Omental fat pad (tissue), 4 donors: ENCODE results near the gene SPNS1. TPM values are rescaled to one million over a fixed set of nuclear protein-coding genes. Genes with fewer than 3 reads are reported as not detected.
"Not testable (repeated sequence)": the region's sequence is repeated elsewhere in the genome, so short reads cannot be mapped to it uniquely, and the experiment has no call there.

ENCODE experiments used
- ATAC-seq: fragments of 150-250 bp; one replicate; pipeline ENCODE4 v1.9.1; 2016; ENCODE audit warnings: mild to moderate bottlenecking, moderate library complexity; ENCODE audit not compliant: low FRiP score
- DNase-seq: peaks from one replicate; pipeline ENCODE4 v3.0.0-alpha.2; 2019; ENCODE audit warnings: low spot score
- CTCF ChIP-seq, 3 donors: fragments of 450-650 bp; IDR thresholded peaks; one replicate each; pipeline ENCODE4 v1.5.1; 2016 to 2017; ENCODE audit warnings: antibody characterized with exemption in 3 of 3, mild to moderate bottlenecking in 3 of 3, moderate library complexity in 2 of 3
- total RNA-seq, 4 donors: library from RNA; depleted of rRNA; stranded (reverse); fragments of >200 nt; gene quantifications; one replicate each; pipeline ENCODE4 v1.1.0, GENCODE V29; 2016

Gene SPNS1
- total RNA-seq, 4 donors from 2014 or later = 16.3 to 21.0 (median 18.5) TPM

GRCh38 chr16:28977703-28978662, 3.4 kb downstream of the SPNS1 start:
- ATAC-seq (no peak), DNase-seq (no peak)
- TF ChIP-seq CTCF (IDR thresholded peaks at IDR 0.05) = no peak

- not testable (repeated sequence) for ATAC-seq, DNase-seq
Observed at GRCh38 chr16:28980330-28980729, 5.8 kb downstream of the SPNS1 start.

- no peak for ATAC-seq
- TF ChIP-seq CTCF (IDR thresholded peaks at IDR 0.05) = no peak
- DNase-seq = no peak
Observed at GRCh38 chr16:28980929-28981328, 6.4 kb downstream of the SPNS1 start.

- no peak for TF ChIP-seq CTCF (IDR thresholded peaks at IDR 0.05)
- ATAC-seq = no peak
Observed at GRCh38 chr16:28981517-28981916, 6.9 kb downstream of the SPNS1 start.

GRCh38 chr16:28982418-28982817, 7.8 kb downstream of the SPNS1 start:
- no peak for TF ChIP-seq CTCF (IDR thresholded peaks at IDR 0.05)
- no peak for ATAC-seq
- no peak for DNase-seq

More at GRCh38 chr16:28981517-28981916, 6.9 kb downstream of the SPNS1 start:
- DNase-seq = no peak

- TF ChIP-seq CTCF (IDR thresholded peaks at IDR 0.05) = no peak
- no peak for DNase-seq
Observed at GRCh38 chr16:28982949-28983348, 8.4 kb downstream of the SPNS1 start.

GRCh38 chr16:28983644-28984043, 9.1 kb downstream of the SPNS1 start:
- no peak for TF ChIP-seq CTCF (IDR thresholded peaks at IDR 0.05)
- ATAC-seq (no peak), DNase-seq (no peak)

More at GRCh38 chr16:28982949-28983348, 8.4 kb downstream of the SPNS1 start:
- no peak for ATAC-seq
